Dedifferentiated amniotic fluid mesenchymal stem cell (primary cell): ENCODE results near the gene NLGN4Y.
"Not testable (repeated sequence)": the region's sequence is repeated elsewhere in the genome, so short reads cannot be mapped to it uniquely, and the experiment has no call there.

Experiments used
- DNase-seq: peaks from one replicate; pipeline ENCODE4 v3.0.0-alpha.2; 2016; ENCODE audit errors: extremely low spot score

Gene NLGN4Y

DNA sequence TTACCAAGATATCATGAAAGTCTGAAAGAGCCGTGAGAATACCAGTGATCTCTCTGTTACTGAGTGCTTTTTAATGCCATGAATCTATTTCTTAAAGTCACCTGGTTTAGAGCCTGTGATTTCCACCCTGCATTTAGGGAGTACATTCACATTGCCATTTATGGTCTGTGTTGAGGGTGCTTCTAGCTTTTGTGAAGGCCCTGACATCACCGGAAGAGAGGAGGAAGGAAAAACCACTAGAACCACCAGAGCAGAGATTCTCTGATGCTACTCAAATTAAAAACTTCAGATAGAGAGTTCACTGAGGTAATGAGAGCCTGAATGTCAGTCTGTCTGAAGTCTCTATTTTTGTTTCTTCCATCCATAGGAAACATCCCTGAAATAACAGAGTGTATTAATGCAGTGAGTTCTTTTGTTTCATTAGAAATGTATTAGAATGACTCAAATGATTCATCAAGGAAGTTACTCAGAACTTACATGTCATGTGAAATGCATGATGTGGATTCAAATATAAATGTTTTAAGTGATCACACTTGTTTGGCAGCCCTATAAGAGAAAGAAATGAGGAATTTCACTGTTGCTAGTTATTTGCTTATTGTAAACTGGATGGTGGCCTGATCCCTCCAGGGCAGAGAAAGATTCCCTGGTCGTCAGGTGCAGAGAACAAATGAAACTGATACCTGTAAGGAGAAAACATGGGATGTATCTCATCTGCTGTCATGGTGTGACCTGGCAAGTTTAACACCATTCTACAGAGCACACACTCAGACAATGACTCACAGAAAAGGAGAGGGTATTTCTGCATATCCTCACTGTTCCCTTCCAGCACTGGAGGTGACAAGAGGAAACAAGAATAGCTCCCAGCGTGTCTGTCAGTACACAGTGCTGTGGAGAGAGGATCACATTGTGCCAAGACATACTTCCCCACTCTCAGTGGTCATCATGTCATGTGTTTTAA, 310.1 kb downstream of the NLGN4Y start:
- no peak for DNase-seq

DNA sequence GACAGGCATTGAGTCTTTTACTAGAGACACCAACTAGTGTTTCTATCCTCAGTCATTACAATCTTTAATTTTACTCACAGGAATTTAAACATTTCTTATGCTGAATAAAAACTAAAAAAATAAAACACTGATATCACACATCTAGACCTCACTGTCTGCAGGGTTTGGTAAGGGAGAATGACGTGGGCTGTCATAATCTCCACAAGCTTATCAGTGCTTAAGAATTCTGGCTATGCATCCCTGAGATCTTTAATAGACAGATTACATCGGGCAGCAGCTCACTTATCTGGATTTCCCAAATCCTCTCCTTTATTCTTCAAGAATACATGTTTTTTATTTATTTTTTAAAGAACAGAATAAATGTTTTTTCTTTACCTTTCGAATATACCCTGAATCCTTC, 313.1 kb downstream of the NLGN4Y start:
- no peak for DNase-seq

DNA sequence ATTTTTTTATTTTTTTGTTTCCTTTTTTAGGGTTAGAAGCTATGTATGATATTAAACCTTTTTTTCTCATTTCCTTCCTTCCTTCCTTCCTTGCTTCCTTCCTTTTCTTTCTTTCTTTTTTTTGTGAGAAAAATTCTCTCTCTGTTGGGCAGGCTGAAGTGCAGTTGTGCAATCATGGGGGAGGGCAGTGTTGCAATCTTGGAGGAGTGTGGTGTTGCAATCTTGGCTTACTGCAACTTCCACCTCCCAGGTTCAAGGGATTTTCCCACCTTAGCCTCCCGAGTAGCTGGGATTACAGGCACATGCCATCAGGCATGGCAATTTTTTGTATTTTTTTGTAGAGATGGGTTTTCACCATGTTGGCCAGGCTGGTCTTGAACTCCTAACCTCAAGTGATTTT, 326.4 kb downstream of the NLGN4Y start:
- DNase-seq, result no peak

DNA sequence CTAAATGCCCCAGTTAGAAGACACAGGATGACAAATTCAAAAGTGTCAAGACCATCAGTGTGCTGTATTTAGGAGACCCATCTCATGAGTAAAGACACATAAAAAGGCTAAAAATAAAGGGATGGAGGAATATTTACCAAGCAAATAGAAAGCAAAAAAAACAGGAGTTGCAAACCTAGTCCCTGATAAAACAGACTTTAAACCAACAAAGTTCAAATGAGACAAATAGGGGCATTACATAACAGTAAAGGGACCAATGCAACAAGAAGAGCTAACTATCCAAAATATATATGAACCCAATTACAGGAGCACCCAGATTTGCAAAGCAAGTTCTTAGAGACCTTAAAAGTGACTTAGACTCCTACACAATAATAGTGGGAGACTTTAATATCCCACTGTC, 336.1 kb downstream of the NLGN4Y start:
- no peak for DNase-seq

DNA sequence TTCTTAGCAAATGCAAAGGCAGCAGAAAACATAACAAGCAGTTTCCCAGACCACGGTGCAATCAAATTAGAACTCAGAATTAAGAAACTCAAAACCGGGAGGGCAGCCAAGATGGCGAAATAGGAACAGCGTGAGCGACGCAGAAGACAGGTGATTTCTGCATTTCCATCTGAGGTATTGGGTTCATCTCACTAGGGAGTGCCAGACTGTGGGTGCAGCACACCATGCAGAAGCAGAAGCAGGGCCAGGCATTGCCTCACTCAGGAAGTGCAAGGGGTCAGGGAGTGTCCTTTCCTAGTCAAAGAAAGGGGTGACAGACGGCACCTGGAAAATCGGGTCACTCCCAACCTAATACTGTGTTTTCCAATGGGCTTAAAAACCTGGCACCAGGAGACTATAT, 336.7 kb downstream of the NLGN4Y start:
- DNase-seq, result not testable (repeated sequence)

DNA sequence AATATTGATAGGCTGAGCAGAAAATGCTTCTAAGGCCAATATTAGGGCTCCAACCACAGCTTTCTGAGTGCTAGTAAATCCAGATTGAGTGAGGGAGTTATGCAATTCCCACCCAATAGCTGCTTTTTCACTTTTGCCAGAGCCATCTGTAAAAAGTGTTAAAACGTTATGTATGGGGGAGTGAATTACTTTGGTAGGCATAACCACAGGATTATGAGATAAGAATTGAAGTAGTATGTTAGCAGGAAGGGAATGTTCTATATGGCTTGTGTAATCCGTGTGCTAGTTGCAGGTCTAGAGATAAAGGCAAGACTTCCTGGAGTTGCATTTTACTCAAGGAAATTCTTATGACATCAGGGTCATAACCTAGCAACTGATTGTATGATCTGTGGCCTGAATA, 347.6 kb downstream of the NLGN4Y start:
- no peak for DNase-seq
